MCF 10A (cell line): ENCODE measurements around the gene GNAO1. TPM values are rescaled to one million over a fixed set of nuclear protein-coding genes. Genes with fewer than 3 reads are reported as not detected.

ENCODE experiments used
- BruUV-seq: library from RNA; stranded (reverse); fragments of 400-500 nt; replicated peaks from 2 replicates; lab custom pipeline; 2021; lab: Mats Ljungman, UMichigan
- CTCF ChIA-PET: fragments of 300-600 bp; sonication (Branson Sonifier 250); formaldehyde crosslinking; extraction: SDS; loops from one replicate; lab custom pipeline; 2021; ENCODE audit warnings: antibody characterized with exemption, inconsistent platforms; lab: Yijun Ruan, JAX
- POLR2A ChIA-PET: fragments of 300-600, 350-650 bp; sonication (Branson Sonifier 250); formaldehyde crosslinking; extraction: SDS; loops from one replicate; lab custom pipeline; 2020; ENCODE audit warnings: antibody characterized with exemption, inconsistent platforms; lab: Yijun Ruan, JAX
- DNase-seq: peaks from one replicate; pipeline ENCODE4 v3.0.0-alpha.2; 2018; ENCODE audit not compliant: unreplicated experiment
- H3K27ac Mint-ChIP-seq: one replicate; pipeline ENCODE4 v1.8.0; 2022; ENCODE audit warnings: mild to moderate bottlenecking, low read depth, mixed read lengths; ENCODE audit not compliant: unreplicated experiment
- H3K27me3 Mint-ChIP-seq: one replicate; pipeline ENCODE4 v1.8.0; 2022; ENCODE audit warnings: mixed read lengths; ENCODE audit not compliant: insufficient read depth, unreplicated experiment
- H3K36me3 Mint-ChIP-seq: one replicate; pipeline ENCODE4 v1.8.0; 2022; ENCODE audit warnings: mild to moderate bottlenecking, moderate library complexity, mixed read lengths; ENCODE audit not compliant: insufficient read depth, unreplicated experiment
- H3K4me1 Mint-ChIP-seq: one replicate; pipeline ENCODE4 v1.8.0; 2022; ENCODE audit warnings: mixed read lengths; ENCODE audit not compliant: insufficient read depth, unreplicated experiment
- H3K4me3 Mint-ChIP-seq: one replicate; pipeline ENCODE4 v1.8.0; 2022; ENCODE audit warnings: mild to moderate bottlenecking, moderate library complexity, mixed read lengths; ENCODE audit not compliant: unreplicated experiment
- H3K9me3 Mint-ChIP-seq: one replicate; pipeline ENCODE4 v1.8.0; 2022; ENCODE audit warnings: mixed read lengths; ENCODE audit not compliant: unreplicated experiment
- CTCF ChIP-seq: fragments of 200-600 bp; IDR thresholded peaks from one replicate; pipeline ENCODE4 v1.8.0; 2022; ENCODE audit warnings: antibody characterized with exemption, mild to moderate bottlenecking; ENCODE audit not compliant: unreplicated experiment
- intact Hi-C: fragments of 100-400 bp; cut with micrococcal nuclease; formaldehyde crosslinking; loops from 2 replicates; pipeline ENCODE4 v1.14.1; 2022
- total RNA-seq: library from RNA; stranded (reverse); gene quantifications from 2 replicates; pipeline ENCODE4 v1.2.3, GENCODE V29; 2022

The GNAO1 gene
- total RNA-seq, 1 experiment from 2014 or later, result 0.44 TPM

GRCh38 chr16:56192986-56193945 lies 2.0 kb downstream of the GNAO1 start:
- no peaks in the 10 kb centered on the region for H3K36me3 Mint-ChIP-seq
- BruUV-seq, result no TSS peak

GRCh38 chr16:56193951-56194726 lies 2.9 kb downstream of the GNAO1 start:
- H3K4me1 Mint-ChIP-seq, result no peaks in the 10 kb centered on the region
- no peak for TF ChIP-seq CTCF
- H3K27ac Mint-ChIP-seq, result no peak overlapping the region
- peak; percentile 53 for DNase-seq
- BruUV-seq, result no TSS peak
- H3K4me3 Mint-ChIP-seq, result no peak overlapping the region
- no peaks in the 10 kb centered on the region for H3K9me3 Mint-ChIP-seq
- CTCF ChIA-PET, result interaction anchor here (0.7 kb wide), 1 partner anchor 13 kb away, joined by 3 read pairs; no protein-coding TSS in a partner anchor
- POLR2A ChIA-PET, result interaction anchor here (0.7 kb wide), 1 partner anchor 317 kb away, joined by 3 read pairs; no protein-coding TSS in a partner anchor
- intact Hi-C loops, result loop anchor here (5.0 kb wide), 1 partner anchor 123 kb away; no protein-coding TSS in a partner anchor
- H3K36me3 Mint-ChIP-seq, result no peaks in the 10 kb centered on the region
- H3K27me3 Mint-ChIP-seq, result peaks cover 78% of the 10 kb centered on the region

More at GRCh38 chr16:56192986-56193945, 2.0 kb downstream of the GNAO1 start:
- TF ChIP-seq CTCF, result no peak
- DNase-seq, result no peak
- ChIA-PET POLR2A (no interaction called here), CTCF (no interaction called here)
- H3K27me3 Mint-ChIP-seq, result peaks cover 86% of the 10 kb centered on the region
- no peak overlapping the region for H3K27ac Mint-ChIP-seq
- intact Hi-C loops, result loop anchor here (5.0 kb wide), 1 partner anchor 124 kb away; no protein-coding TSS in a partner anchor
- H3K9me3 Mint-ChIP-seq, result no peaks in the 10 kb centered on the region
- H3K4me3 Mint-ChIP-seq, result no peak overlapping the region
- no peaks in the 10 kb centered on the region for H3K4me1 Mint-ChIP-seq

GRCh38 chr16:56195151-56195550 lies 3.9 kb downstream of the GNAO1 start:
- CTCF ChIA-PET, result interaction anchor here (0.7 kb wide), 1 partner anchor 252 kb away, joined by 3 read pairs; no protein-coding TSS in a partner anchor
- no peak for TF ChIP-seq CTCF
- Mint-ChIP-seq H3K27ac (no peak overlapping the region), H3K27me3 (peaks cover 68% of the 10 kb centered on the region), H3K36me3 (no peaks in the 10 kb centered on the region), H3K4me3 (no peak overlapping the region), H3K4me1 (no peaks in the 10 kb centered on the region), H3K9me3 (no peaks in the 10 kb centered on the region)
- DNase-seq, result peak; percentile 39
- POLR2A ChIA-PET, result no interaction called here
- no TSS peak for BruUV-seq
- intact Hi-C loops, result no loop called here

GRCh38 chr16:56196381-56196780 lies 5.1 kb downstream of the GNAO1 start:
- Mint-ChIP-seq H3K27ac (no peak overlapping the region), H3K4me1 (no peaks in the 10 kb centered on the region), H3K27me3 (peaks cover 56% of the 10 kb centered on the region), H3K4me3 (no peak overlapping the region), H3K36me3 (no peaks in the 10 kb centered on the region), H3K9me3 (no peaks in the 10 kb centered on the region)
- no peak for DNase-seq
- CTCF ChIA-PET, result no interaction called here
- BruUV-seq, result no TSS peak
- intact Hi-C loops, result no loop called here
- POLR2A ChIA-PET, result no interaction called here
- no peak for TF ChIP-seq CTCF
